ENCODE results near the gene GCK.

The GCK gene

DNA sequence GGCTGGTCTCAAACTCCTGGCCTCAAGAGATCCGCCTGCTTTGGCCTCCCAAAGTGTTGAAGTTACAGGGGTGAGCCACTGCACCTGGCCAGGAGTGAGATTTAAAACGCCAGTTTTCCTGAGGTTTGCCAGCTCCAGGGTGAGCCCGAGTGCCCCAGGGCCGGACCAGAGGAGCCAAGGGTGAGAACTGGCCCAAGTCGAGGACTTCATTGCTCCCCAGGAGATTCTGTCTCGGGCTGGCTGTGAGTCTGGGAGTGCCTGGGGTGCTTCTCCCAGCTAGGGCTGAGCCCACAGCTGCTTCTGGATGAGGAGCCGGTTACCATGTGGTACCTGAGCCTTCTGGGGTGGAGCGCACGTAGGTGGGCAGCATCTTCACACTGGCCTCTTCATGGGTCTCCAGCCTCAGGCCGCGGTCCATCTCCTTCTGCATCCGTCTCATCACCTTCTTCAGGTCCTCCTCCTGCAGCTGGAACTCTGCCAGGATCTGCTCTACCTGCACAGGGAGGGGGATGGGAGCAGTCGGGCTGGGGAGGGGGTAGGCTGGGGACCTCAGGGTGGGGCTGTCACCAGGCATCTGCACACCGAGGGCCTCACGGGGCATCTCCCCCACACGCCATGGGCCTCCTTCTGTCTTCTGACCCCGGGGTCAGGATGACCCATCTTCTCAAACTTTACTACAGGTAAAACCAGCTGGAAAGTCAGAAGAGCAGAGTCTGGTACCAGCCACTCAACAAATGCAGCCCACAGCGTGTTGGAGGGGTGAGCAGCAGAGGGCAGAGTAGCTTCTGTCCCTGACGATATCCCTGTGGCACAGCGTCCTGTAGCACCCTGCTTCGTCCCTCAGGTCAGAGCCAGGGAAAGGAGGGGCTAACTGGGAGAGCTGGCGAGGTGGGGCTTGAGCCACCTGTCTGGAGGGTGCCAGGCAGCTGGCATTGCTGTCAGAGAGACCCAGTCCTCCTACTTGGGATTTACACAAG lies 36.0 kb downstream of the GCK start:
- no peak for DNase-seq

DNA sequence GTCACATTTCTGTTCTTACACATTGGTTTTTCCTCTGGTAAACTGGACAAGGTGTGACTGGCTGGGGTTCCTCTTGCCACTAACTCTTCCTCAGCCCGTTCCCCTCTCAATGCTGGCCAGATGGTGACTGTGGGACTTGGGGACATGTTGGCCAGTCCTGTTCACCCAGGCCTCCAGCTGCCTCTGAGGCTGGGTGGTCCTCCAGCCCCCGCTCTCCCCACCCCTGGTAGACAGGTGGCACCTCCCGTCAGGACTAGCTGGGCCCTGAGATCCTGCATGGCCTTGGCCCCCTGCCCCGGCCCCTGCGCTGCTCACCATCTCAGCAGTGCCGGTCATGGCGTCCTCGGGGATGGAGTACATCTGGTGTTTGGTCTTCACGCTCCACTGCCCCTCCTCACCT lies 37.3 kb downstream of the GCK start:
- DNase-seq = no peak

DNA sequence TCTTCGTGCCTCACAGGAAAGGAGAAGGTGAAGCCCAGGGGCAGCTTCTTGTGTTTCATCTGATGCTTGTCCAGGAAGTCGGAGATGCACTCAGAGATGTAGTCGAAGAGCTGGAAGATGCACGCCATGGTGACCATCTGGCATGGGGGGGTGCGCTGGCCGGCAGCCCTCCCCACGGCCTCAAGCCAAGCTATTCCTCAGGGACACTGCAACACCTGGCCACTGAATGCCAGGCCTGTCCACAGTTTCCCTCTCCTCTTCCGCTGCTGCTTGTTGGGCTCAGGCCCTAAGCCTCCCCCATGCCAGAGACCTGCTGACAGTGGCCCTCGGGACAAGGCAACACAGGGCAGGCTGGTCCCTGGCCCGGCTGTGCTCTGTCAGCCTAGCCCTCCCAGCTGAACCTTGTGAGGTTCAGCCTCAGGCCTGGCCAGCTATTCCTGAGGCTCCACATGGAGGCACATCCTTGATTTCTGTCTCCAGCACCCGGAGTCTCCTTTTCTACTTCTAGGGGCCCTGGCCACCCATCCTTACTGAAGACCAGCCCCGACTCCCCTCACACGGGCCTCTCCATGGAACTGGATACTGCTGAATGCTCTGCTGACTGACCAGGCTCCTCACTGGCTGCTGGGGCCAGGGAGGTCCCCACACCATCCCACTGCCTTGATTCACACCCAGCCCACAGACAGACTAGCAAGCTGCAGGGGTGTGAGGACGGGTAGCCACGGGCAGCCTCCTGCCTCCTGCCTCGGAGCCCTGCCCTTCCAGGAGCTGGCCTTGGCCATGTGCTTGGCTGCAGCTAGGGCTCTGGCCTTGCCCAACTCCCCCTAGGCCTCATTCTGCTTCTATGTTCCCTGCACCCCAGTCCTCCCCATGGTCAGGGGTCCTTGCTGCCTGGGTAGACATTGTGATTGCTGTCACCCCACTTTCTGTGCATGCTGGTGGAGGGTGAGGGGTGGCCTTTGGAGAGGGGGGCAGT lies 38.0 kb downstream of the GCK start:
- no peak for DNase-seq

DNA sequence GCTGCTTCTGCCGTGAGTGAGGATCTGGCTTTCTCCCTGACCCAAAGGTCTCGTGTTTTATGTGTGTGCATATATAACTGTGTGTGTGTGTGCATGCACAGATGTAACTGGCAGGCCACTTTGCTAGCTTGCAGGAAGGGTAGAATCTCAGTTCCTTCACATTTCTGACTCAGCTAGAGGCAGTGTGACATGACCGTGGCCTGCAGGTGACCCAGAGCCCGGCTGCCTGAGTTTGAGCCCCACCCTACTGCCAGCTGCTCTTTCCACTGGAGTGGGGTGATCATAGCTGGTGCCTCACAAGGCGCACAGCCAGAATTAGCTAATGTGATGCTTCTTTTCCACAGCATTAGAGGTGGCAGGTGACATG lies 38.8 kb downstream of the GCK start:
- DNase-seq = no peak

DNA sequence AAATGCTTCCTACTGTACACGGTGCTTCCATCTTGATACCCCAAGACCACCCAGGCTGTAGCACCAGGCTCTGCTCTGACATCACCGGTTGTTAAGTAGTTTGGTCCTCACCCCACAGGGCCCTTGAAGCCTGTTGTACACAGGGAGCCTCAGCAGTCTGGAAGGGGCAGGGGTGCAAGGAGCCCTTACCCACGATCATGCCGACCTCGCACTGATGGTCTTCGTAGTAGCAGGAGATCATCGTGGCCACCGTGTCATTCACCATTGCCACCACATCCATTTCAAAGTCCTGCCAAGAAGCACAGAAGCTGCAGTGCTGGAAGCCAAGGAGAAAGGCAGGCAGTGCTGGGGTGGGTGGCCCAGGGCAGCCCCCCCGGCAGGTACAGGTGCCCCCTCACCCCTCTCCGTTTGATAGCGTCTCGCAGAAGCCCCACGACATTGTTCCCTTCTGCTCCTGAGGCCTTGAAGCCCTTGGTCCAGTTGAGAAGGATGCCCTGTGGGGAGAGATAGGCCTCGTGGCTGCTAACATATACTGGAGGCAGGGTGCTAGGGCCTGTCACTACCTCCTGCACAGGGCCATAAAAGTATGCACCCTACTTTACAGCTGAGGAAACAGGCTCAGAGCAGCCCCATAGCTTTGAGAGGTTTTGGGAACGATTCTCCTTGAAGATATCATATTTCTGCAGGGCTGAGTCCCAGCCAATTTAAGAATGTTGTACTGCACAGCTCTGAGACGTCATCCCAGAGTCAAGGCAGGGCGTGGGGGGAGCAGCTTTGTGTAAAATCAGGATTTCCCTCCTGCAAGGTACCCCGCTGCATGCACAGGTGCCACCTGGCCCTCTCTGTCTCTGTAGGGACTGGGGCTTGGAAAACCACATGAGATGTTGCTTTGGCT lies 39.4 kb downstream of the GCK start:
- DNase-seq = no peak

- DNase-seq = no peak
Observed at GRCh38 chr7:44148961-44149536, 40.2 kb downstream of the GCK start.

DNA sequence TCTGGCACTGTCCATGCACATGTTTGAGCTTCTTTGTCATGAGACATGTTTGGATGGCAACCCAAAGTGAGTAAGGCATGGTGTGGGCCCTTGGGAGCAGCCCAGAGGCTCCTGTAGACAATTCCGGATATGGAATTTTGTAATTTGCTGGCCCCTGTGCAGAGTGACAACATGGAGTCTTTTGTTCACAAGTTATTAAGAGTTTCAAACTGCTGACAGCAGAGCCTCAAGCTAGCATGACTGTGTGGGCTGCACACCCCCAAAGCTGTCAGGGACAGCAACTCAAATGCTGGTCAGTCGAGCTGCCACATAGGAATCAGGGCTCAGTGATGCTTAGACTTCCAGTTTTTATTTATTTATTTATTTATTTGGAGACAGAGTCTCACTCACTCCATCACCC lies 41.1 kb downstream of the GCK start:
- DNase-seq = no peak

DNA sequence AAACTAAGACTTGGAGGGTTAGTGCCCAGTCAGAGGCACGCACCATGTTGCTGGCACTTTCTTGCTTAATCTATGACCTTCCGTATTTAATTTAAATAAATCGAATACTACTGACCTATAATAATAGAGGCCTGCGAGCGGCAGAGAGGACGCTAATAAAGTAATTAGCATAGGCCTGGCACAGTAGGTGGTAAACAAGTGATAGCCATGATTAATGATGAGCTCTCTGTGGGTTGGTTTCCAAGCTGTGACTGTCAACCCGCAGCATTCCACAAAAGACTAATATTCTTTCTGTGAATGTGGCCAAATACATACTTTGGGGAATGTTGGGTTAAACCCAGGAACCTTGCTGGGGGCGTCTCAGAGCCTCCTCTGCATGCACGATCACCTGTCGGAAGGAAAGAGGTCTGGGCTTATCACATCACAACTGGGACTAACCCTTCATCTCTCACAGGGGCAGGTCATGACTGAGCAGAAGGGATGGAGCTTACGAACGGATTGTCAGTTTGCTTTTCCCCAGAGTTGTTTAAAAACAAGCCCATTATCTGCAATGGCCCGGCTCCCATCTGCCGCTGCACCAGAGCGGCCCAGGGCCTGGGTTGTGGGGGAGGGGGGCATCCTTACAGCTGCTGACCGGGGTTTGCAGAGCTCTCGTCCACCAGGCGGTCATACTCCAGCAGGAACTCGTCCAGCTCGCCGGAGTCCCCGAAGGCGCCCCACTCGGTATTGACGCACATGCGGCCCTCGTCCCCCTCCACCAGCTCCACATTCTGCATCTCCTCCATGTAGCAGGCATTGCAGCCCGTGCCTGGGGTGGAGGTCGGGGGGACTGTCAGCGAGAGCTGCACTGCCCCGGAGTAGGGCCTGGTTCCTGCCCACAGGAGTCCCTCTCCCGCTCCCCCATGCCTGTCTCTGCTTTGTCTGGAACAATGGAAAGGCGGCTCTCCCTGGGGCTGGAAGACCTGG lies 41.9 kb downstream of the GCK start:
- no peak for DNase-seq

GRCh38 chr7:44145969-44146911 lies 43.0 kb downstream of the GCK start:
- DNase-seq = peak; percentile 71 to 79

DNA sequence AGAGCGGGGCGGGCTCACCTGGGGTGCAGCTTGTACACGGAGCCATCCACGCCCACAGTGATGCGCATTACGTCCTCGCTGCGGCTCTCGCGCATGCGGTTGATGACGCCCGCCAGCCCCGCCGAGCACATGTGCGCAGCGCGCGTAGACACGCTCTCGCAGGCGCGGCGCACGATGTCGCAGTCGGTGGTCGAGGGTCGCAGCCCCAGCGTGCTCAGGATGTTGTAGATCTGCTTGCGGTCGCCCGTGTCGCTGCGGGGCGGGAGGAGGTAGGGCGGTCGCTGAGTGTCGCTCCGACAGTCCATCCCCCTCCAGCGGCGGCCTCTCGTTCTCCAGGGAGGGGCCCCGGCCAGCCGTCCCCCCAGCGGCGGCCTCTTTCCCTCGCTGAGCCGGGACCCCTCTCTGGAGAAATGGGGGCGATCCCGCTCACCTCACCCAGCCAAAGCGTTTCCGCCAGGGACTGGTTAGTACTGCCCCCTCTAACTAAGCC lies 43.7 kb downstream of the GCK start:
- DNase-seq = peak; percentile 66 to 69

DNA sequence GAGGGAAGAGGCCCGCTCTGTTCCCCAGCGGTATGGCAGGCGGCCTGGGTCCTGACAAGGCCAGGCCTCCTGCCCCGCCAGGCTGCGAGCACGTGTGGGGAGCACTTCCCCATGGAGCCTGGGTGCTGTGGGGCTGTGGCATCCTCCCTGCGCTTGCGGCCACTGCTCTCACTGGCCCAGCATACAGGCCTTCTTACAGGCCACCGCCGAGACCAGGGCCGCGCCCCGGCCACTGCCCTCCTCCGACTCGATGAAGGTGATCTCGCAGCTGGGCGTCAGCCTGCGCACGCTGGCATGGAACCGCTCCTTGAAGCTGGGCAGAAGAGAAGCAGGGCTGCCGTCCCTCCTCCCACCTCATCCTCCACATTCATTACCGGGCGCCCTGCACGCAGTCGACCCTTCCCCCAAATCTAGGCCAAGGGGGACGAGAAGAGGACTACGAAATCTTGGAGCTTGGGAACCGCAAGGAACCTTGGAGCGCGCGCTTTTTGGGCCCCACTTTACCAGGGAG lies 44.2 kb downstream of the GCK start:
- DNase-seq = no peak

GRCh38 chr7:44144426-44144967 lies 44.7 kb downstream of the GCK start:
- DNase-seq = no peak

- no peak for DNase-seq
Observed at GRCh38 chr7:44143646-44144250, 45.5 kb downstream of the GCK start.

- DNase-seq = no peak
Observed at GRCh38 chr7:44142028-44142427, 47.2 kb downstream of the GCK start.

DNA sequence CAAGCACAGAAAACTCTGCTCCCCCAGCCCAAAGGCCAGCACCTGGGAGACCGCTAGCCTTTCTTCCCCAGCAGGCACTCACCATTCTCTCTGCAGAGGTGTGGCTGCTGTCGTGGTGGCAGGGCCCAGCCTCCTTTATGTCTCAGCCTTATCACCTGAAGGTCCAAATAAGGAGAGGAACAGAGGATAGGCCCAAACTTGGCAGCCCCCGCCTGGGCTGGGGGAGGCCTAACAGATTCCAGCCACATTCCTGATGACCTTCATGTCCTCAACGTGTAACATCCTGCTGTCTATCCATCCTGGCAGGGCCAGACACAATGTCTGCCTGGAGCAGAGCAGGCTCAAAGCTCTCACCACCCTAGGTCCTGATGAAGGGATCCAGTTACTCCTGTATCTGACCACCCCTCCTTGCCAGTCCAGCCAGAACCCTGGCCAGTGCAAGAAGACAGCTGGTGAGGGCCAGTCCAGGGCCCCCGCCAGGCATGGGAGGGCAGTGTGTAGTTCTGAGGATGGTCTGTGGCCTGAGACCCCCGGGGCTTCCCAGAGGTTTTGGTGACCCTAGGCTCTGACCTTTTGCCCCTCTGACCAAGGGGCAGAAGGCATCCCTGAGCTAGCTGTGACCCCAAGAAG lies 47.9 kb downstream of the GCK start, which contains the start of gene MYL7:
TSS of gene MYL7 (minus strand) at position 112 of the 630 bp plus-strand sequence. CDS start at position 85, 27 bp downstream.
- DNase-seq = no peak

- DNase-seq = no peak
Observed at GRCh38 chr7:44140341-44140740, 48.9 kb downstream of the GCK start.

- no peak for DNase-seq
Observed at GRCh38 chr7:44139311-44140010, 49.8 kb downstream of the GCK start.

Data from CD4-positive, alpha-beta T cell treated with Interleukin-4 for 1 hour (primary cell).